ENCODE results near the gene CTAG1A. TPM values are rescaled to one million over a fixed set of nuclear protein-coding genes. Genes with fewer than 3 reads are reported as not detected.
"Not testable (repeated sequence)": the region's sequence is repeated elsewhere in the genome, so short reads cannot be mapped to it uniquely, and the experiment has no call there.

The CTAG1A gene
- total and polyA plus RNA-seq, 9 donors = 0.12 to 0.35 TPM; not detected in 7

DNA sequence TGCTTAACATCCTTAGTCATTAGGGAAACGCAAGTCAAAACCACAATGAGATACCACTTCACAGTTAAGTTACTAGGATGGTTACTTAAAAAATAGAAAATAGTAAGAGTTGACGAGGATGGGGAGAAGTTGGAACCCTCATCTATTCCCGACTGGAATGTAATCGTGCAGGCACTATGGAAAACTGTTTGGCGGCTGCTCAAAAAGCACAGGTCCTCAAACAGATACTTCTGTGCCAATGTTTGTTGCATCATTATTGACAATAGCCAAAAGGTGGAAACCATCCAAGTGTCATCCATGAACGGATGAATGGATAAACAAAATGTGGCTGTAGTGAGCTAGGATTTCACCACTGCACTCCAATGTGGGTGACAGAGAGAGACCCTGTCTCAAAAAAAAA lies 22.4 kb downstream of the CTAG1A start:
- 72 to 81% (median 75%) methylated on average over 6 of the region's 6 CpGs for WGBS, 3 donors
- intact Hi-C loops (cut with DNase I) = no loop called here
- DNase-seq = peak in 1 of 5 donors; percentile 6
- Histone ChIP-seq H3K9me3 (no peaks in the 10 kb centered on the region), H3K27ac (no peak overlapping the region), H3K27me3 (no peaks in the 10 kb centered on the region), H3K4me1 (ENCODE audit: insufficient read depth) (no peaks in the 10 kb centered on the region), H3K36me3 (no peaks in the 10 kb centered on the region), H3K4me3 (no peak overlapping the region)
- TF ChIP-seq EP300 (IDR thresholded peaks at IDR 0.05) (no peak), POLR2A (IDR thresholded peaks at IDR 0.05) (no peak)
- TF ChIP-seq, protein P1, sequence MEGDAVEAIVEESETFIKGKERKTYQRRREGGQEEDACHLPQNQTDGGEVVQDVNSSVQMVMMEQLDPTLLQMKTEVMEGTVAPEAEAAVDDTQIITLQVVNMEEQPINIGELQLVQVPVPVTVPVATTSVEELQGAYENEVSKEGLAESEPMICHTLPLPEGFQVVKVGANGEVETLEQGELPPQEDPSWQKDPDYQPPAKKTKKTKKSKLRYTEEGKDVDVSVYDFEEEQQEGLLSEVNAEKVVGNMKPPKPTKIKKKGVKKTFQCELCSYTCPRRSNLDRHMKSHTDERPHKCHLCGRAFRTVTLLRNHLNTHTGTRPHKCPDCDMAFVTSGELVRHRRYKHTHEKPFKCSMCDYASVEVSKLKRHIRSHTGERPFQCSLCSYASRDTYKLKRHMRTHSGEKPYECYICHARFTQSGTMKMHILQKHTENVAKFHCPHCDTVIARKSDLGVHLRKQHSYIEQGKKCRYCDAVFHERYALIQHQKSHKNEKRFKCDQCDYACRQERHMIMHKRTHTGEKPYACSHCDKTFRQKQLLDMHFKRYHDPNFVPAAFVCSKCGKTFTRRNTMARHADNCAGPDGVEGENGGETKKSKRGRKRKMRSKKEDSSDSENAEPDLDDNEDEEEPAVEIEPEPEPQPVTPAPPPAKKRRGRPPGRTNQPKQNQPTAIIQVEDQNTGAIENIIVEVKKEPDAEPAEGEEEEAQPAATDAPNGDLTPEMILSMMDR (IDR thresholded peaks at IDR 0.05) = no peak

- H3K27ac ChIP-seq; H3K9me3 ChIP-seq; H3K4me3 ChIP-seq; H3K4me1 ChIP-seq (ENCODE audit: insufficient read depth); intact Hi-C loops (cut with DNase I); H3K27me3 ChIP-seq; DNase-seq; H3K36me3 ChIP-seq: not testable (repeated sequence)
- WGBS, 3 donors = 81 to 86% (median 83%) methylated on average over 11 of the region's 11 CpGs
These were observed 23.0 kb downstream of the CTAG1A start for GRCh38 chrX:154607976-154608375.

DNA sequence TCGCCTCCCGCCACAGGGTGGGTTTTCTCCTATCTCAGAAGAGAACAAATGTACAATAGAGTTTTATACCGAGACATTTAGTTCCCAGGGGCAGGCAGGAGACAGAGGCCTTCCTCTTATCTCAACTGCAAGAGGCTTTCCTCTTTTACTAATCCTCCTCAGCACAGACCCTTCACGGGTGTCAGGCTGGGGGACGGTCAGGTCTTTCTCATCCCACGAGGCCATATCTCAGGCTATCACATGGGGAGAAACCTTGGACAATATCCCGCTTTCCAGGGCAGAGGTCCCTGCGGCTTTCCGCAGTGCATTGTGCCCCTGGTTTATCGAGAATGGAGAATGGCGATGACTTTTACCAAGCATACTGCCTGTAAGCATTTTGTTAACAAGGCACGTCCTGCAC lies 23.9 kb downstream of the CTAG1A start:
- H3K4me3 ChIP-seq; H3K27me3 ChIP-seq; H3K27ac ChIP-seq; H3K36me3 ChIP-seq; DNase-seq; H3K4me1 ChIP-seq (ENCODE audit: insufficient read depth); H3K9me3 ChIP-seq; intact Hi-C loops (cut with DNase I): not testable (repeated sequence)
- 71 to 79% (median 78%) methylated on average over 12 of the region's 12 CpGs for WGBS, 3 donors

DNA sequence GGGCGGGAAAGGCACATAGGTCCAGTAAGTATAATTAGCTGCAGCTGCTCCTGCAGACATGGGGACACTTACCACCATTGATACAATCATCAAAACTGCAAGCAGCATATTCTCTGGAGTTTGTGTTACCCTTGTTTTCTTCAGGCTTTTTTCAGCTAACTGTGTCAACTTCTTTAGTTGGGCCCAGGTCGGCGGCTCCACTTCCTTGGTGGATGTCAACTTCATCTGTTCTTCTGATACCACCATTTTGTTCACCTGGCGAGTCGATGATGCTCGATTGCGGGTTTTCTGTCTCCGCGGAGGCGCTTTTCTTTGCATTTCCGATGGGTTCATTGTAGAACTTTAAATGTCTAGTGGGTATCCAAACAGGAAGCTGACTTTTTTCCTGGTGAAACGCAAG lies 26.2 kb downstream of the CTAG1A start:
- WGBS, 3 donors = 86 to 90% (median 87%) methylated on average over 12 of the region's 12 CpGs
- intact Hi-C loops (cut with DNase I) = not testable (repeated sequence)

GRCh38 chrX:154613586-154613985 lies 28.7 kb downstream of the CTAG1A start:
- intact Hi-C loops (cut with DNase I); H3K4me1 ChIP-seq (ENCODE audit: insufficient read depth); H3K27me3 ChIP-seq; H3K27ac ChIP-seq; H3K36me3 ChIP-seq; H3K9me3 ChIP-seq; DNase-seq; H3K4me3 ChIP-seq: not testable (repeated sequence)
- 28 to 33% methylated on average over 5 to 8 of the region's 12 CpGs; no CpG with 5 or more reads in 1 of the 3 donors for WGBS, 3 donors

More for the DNA sequence above, 26.2 kb downstream of the CTAG1A start:
- H3K4me1 ChIP-seq (ENCODE audit: insufficient read depth); H3K36me3 ChIP-seq; H3K4me3 ChIP-seq; DNase-seq; H3K27ac ChIP-seq; H3K9me3 ChIP-seq; H3K27me3 ChIP-seq: not testable (repeated sequence)

DNA sequence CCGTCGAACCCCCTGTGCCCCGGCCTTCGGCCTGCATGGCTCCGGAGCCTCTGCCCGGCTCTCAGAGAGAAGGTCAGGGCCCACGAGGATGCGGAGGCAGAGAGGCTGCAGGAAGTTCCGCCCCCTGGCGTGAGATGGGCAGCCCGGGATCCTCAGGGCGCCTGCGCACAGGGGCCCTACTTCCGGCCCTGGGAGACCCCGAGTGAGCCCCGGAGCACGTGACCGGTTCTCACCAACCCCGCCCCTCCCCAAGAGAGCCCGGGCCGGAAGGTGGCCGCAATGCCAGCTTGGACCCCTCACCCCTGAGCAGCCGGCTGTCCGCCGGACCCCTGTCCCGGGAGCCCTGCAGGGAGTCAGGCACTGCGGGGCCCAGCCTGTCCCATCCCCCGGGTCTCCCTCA lies 34.2 kb downstream of the CTAG1A start, which contains the start of gene CTAG1B:
Gene CTAG1B, minus strand, starts transcription at position 101 of the 400 bp plus-strand sequence. Its CDS starts 64 bp downstream, at position 37.
- H3K4me3 ChIP-seq; H3K4me1 ChIP-seq (ENCODE audit: insufficient read depth); DNase-seq; intact Hi-C loops (cut with DNase I); H3K36me3 ChIP-seq; H3K27me3 ChIP-seq; H3K27ac ChIP-seq; H3K9me3 ChIP-seq: not testable (repeated sequence)
- WGBS, 3 donors = no CpG with 5 or more reads among the region's 28 CpGs

DNA sequence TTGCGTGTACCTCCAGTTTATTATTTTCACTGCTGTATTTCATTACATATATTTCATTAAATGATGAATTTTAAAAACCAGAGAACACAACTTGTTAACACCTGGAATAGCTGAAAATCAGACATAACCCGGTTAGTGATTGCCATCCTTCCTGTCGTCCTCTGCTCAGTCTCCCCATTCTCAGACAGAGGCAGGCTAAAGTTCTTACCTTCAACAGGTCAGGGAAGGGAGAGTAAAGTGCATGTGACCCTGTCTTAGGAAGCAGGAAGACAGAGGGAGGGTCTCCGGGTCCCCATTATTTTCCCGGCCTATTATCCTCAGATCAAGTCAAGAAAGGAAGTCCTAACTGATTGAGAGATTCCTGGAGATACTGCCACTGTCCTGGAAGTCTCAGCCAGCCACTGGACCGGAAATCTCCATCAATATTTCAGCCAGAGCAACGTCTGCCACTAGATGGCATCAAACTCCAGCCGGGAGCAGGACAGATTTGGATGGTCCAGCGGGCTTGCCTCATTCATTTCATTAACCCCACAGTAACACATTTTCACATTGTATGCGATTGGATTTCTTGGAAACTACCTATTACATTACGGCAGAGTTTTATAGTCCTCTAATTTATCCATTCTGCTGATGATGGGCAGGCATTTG lies 36.0 kb downstream of the CTAG1A start:
- H3K27me3 ChIP-seq; H3K4me3 ChIP-seq; H3K9me3 ChIP-seq; intact Hi-C loops (cut with DNase I); DNase-seq; H3K36me3 ChIP-seq; H3K27ac ChIP-seq; H3K4me1 ChIP-seq (ENCODE audit: insufficient read depth): not testable (repeated sequence)
- 35% methylated on average over 4 of the region's 11 CpGs; no CpG with 5 or more reads in 2 of the 3 donors for WGBS, 3 donors

- H3K36me3 ChIP-seq; H3K27ac ChIP-seq; intact Hi-C loops (cut with DNase I); DNase-seq; H3K4me1 ChIP-seq (ENCODE audit: insufficient read depth); H3K4me3 ChIP-seq; H3K27me3 ChIP-seq; H3K9me3 ChIP-seq: not testable (repeated sequence)
- WGBS, 3 donors = no CpG with 5 or more reads among the region's 5 CpGs
These were observed 44.0 kb downstream of the CTAG1A start for GRCh38 chrX:154628960-154629359.

GRCh38 chrX:154630949-154631348 lies 46.0 kb downstream of the CTAG1A start:
- H3K36me3 ChIP-seq; H3K27ac ChIP-seq; H3K4me3 ChIP-seq; H3K9me3 ChIP-seq; H3K27me3 ChIP-seq; DNase-seq; H3K4me1 ChIP-seq (ENCODE audit: insufficient read depth); intact Hi-C loops (cut with DNase I): not testable (repeated sequence)
- WGBS, 3 donors = no CpG with 5 or more reads among the region's 11 CpGs

DNA sequence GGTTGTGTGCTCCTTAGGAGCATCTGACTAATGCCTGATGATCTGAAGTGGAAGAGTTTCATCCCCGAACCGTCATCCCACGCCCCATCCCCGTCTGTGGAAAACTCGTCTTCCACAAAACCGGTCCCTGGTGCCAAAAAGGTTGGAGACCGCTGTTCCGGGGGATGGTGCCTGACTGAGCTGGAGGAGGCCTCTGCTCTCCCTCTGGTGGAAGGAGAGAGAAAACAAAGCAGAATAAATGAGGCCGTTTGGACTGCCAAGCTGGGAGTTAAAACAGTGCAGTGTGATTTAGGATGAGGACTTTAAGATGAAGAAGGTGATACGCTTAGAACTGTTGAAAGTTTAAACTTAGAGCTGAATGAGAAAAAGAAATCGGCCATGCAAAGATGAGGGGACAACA lies 48.7 kb downstream of the CTAG1A start:
- H3K9me3 ChIP-seq; H3K4me1 ChIP-seq (ENCODE audit: insufficient read depth); H3K36me3 ChIP-seq; intact Hi-C loops (cut with DNase I); DNase-seq; H3K27ac ChIP-seq; H3K27me3 ChIP-seq; H3K4me3 ChIP-seq: not testable (repeated sequence)
- WGBS, 3 donors = no CpG with 5 or more reads among the region's 11 CpGs

All from ovary (tissue), 9 donors.